ENCODE data around the gene AGMO.

AGMO gene

GRCh38 chr7:15158141-15158810, 403.5 kb downstream of the AGMO start:
- H3K36me3 ChIP-seq (ENCODE audit: insufficient read depth, low read length) = no peaks in the 10 kb centered on the region
- H3K27me3 ChIP-seq (ENCODE audit: insufficient read depth, low read length, poor library complexity, severe bottlenecking) = no peaks in the 10 kb centered on the region
- no peak overlapping the region for H3K4me3 ChIP-seq (ENCODE audit: low read length, poor library complexity, severe bottlenecking)
- peaks cover 3% of the 10 kb centered on the region for H3K4me1 ChIP-seq (ENCODE audit: insufficient read depth, low read length, poor library complexity, severe bottlenecking)
- H3K9ac ChIP-seq (ENCODE audit: low read depth, low read length, poor library complexity, severe bottlenecking) = no peak overlapping the region
- no peaks in the 10 kb centered on the region for H3K9me2 ChIP-seq (replicated peaks; ENCODE audit: low read depth, low read length)
- no peak overlapping the region for H3K4me2 ChIP-seq (ENCODE audit: low read depth, low read length, poor library complexity, severe bottlenecking)
- no peaks in the 10 kb centered on the region for H3K79me2 ChIP-seq (ENCODE audit: insufficient read depth, low read length)
- H4K20me1 ChIP-seq (ENCODE audit: insufficient read depth, low read length, poor library complexity, severe bottlenecking) = no peaks in the 10 kb centered on the region
- H3F3A ChIP-seq (ENCODE audit: low read depth) = no peaks in the 10 kb centered on the region
- TF ChIP-seq CTCF (conservative IDR thresholded peaks at IDR 0.05; ENCODE audit: low read length) = no peak
- no peak for TF ChIP-seq EZH2phosphoT487 (IDR thresholded peaks at IDR 0.05; ENCODE audit: borderline replicate concordance)
- no peak overlapping the region for H2AFZ ChIP-seq (ENCODE audit: low read length)
- H3K9me3 ChIP-seq (ENCODE audit: insufficient read depth, low read depth, low read length) = no peaks in the 10 kb centered on the region

Measured in Loucy (cell line).